Peyer's patch (tissue), 4 donors: ENCODE results near the gene ZBTB25.

Source experiments
- POLR2A ChIP-seq, 2 donors: fragments of 450-650 bp; IDR thresholded peaks; one replicate each; pipeline ENCODE4 v1.5.1; 2017; ENCODE audit warnings: antibody characterized with exemption in 2 of 2, mild to moderate bottlenecking in 2 of 2, moderate library complexity in 2 of 2
- TF ChIP-seq, protein P1 (sequence below), 6 experiments: fragments of 450-650 bp in 4 of 6; fragments of 200-600 bp in 2 of 6; sonication (generic) in 1 of 6; IDR thresholded peaks; one replicate each; pipeline ENCODE4 v1.5.1; 2017 to 2019; ENCODE audit warnings: antibody characterized with exemption in 6 of 6, mild to moderate bottlenecking in 3 of 6, moderate library complexity in 1 of 6

DNA sequence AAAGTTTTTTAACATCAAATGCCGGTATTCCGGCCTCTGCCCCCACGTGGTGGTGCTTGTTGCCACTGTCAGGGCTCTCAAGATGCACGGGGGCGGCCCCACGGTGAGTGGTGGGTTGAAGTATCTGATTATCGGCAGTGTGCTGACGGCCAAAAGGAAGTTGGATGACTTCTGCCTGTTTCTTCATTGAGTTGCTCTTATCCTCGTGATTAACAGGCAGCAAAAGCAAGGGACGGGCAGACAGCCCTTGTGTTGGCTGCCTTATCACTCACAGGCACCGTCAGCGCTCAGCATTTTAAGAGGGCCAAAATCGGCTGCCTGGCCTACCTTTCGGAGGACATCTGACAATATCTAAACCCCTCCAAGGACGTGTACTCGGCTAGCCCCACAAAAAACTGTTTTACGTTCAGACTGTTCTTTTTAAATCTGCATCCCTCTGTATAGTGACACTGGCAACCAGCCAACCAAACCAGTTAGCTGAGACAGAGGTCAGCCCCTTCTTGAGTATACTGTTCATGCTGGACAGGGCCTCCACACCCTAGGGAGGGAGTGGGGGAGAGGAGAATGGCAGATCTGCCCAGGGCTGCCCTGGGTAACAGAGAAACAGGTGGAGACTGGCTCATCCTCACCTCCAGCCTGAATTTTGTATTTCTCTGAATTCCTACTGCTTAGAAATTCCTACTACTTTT is 61.2 kb downstream of the ZBTB25 start:
- TF ChIP-seq, protein P1, sequence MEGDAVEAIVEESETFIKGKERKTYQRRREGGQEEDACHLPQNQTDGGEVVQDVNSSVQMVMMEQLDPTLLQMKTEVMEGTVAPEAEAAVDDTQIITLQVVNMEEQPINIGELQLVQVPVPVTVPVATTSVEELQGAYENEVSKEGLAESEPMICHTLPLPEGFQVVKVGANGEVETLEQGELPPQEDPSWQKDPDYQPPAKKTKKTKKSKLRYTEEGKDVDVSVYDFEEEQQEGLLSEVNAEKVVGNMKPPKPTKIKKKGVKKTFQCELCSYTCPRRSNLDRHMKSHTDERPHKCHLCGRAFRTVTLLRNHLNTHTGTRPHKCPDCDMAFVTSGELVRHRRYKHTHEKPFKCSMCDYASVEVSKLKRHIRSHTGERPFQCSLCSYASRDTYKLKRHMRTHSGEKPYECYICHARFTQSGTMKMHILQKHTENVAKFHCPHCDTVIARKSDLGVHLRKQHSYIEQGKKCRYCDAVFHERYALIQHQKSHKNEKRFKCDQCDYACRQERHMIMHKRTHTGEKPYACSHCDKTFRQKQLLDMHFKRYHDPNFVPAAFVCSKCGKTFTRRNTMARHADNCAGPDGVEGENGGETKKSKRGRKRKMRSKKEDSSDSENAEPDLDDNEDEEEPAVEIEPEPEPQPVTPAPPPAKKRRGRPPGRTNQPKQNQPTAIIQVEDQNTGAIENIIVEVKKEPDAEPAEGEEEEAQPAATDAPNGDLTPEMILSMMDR (IDR thresholded peaks at IDR 0.05) = no peak
- no peak for TF ChIP-seq POLR2A (IDR thresholded peaks at IDR 0.05)
